Neural cell (in vitro differentiated cells): ENCODE results near the gene STK10.

Source experiments
- CTCF ChIP-seq: fragments of 450-650 bp; IDR thresholded peaks from 2 replicates; pipeline ENCODE4 v1.5.1; 2014; ENCODE audit warnings: antibody characterized with exemption, mild to moderate bottlenecking, moderate library complexity; ENCODE audit not compliant: poor library complexity, severe bottlenecking
- EP300 ChIP-seq: fragments of 450-650 bp; conservative IDR thresholded peaks from 2 replicates; pipeline ENCODE4 v1.6.1; 2014; ENCODE audit warnings: antibody characterized with exemption, mild to moderate bottlenecking, moderate library complexity; ENCODE audit not compliant: poor library complexity, severe bottlenecking
- POLR2AphosphoS5 ChIP-seq: IDR thresholded peaks from 2 replicates; pipeline ENCODE4 v1.6.1; 2012

GRCh38 chr5:172110260-172110815 lies 77.7 kb downstream of the STK10 start:
- no peak for TF ChIP-seq CTCF
- no peak for TF ChIP-seq EP300
- no peak for TF ChIP-seq POLR2AphosphoS5
